NCI-H1417 treated with DMSO at 0.1 percent for 48 hours (cell line): ENCODE results near the gene PEX14.
A peak's percentile ranks its signal among the peaks of the same experiment; 100 is the strongest.
"Not testable (repeated sequence)": the region's sequence is repeated elsewhere in the genome, so short reads cannot be mapped to it uniquely, and the experiment has no call there.

ENCODE experiments used
- DNase-seq: peaks from one replicate; lab custom pipeline; 2025; lab: John Stamatoyannopoulos, UW

Gene PEX14, protein sequence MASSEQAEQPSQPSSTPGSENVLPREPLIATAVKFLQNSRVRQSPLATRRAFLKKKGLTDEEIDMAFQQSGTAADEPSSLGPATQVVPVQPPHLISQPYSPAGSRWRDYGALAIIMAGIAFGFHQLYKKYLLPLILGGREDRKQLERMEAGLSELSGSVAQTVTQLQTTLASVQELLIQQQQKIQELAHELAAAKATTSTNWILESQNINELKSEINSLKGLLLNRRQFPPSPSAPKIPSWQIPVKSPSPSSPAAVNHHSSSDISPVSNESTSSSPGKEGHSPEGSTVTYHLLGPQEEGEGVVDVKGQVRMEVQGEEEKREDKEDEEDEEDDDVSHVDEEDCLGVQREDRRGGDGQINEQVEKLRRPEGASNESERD

GRCh38 chr1:10474613-10475507 is at the start of gene PEX14:
TSS of gene PEX14 (plus strand) at chr1:10474950. CDS start at chr1:10474967, 17 bp downstream.
- DNase-seq, result peak; percentile 63

DNA sequence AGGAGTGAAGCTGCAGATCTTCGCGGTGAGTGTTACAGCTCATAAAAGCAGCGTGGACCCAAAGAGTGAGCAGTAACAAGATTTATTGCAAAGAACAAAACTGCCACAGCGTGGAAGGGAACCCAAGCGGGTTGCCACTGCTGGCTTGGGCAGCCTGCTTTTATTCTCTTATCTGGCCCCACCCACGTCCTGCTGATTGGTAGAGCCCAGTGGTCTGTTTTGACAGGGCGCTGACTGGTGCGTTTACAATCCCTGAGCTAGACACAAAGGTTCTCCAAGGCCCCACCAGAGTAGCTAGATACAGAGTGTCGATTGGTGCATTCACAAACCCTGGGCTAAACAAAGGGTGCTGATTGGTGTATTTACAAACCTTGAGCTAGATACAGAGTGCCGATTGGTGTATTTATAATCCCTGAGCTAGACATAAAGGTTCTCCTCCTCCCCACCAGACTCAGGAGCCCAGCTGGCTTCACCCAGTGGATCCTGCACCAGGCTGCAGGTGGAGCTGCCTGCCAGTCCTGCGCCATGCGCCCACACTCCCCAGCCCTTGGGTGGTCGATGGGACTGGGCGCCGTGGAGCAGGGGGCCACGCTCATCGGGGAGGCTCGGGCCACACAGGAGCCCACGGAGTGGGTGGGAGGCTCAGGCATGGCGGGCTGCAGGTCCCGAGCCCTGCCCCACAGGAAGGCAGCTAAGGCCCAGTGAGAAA is 48.8 kb upstream of the PEX14 start:
- not testable (repeated sequence) for DNase-seq

DNA sequence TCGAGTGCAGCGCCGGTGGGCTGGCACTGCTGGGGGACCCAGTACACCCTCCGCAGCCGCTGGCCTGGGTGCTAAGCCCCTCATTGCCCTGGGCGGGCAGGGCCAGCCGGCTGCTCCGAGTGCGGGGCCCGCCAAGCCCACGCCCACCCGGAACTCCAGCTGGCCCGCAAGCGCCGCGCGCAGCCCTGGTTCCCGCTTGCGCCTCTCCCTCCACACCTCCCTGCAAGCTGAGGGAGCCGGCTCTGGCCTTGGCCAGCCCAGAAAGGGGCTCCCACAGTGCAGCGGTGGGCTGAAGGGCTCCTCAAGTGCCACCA is 48.3 kb upstream of the PEX14 start:
- DNase-seq, result not testable (repeated sequence)

DNA sequence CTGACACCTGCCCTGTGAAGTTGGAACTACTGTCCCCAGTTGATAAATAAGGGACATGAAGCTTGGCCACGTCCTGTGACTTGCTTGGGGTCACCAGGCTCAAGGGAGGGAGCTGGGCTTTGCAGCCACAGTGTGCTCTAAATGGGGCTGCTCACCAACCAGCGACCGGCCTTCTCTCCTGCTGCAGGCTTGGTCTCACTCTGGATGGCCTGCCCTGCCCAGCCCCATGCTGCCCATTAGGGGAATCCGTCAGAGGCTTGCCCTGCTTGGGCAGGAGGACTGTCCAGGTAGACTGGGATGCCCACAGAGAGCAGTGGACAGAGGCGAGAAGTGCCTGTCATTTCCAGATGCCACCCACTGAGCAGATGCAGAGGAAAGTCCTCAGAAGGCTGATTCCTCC is 45.8 kb upstream of the PEX14 start:
- no peak for DNase-seq

DNA sequence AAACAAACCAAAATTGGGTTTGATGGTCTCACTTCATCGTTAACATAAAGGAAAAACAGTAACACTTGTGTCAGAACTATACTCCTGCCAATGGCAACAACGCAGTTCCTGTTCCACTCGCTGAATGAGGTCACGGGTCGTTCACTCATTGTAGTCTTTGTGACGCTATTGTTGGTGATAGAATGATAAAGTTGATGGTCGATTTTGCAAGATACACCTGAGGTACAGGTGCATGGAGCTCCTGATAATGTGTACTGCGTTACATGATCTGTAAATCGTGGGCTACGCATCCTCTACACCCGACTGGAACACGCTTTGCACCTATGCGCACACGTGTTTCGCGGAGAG is 44.9 kb upstream of the PEX14 start:
- no peak for DNase-seq

DNA sequence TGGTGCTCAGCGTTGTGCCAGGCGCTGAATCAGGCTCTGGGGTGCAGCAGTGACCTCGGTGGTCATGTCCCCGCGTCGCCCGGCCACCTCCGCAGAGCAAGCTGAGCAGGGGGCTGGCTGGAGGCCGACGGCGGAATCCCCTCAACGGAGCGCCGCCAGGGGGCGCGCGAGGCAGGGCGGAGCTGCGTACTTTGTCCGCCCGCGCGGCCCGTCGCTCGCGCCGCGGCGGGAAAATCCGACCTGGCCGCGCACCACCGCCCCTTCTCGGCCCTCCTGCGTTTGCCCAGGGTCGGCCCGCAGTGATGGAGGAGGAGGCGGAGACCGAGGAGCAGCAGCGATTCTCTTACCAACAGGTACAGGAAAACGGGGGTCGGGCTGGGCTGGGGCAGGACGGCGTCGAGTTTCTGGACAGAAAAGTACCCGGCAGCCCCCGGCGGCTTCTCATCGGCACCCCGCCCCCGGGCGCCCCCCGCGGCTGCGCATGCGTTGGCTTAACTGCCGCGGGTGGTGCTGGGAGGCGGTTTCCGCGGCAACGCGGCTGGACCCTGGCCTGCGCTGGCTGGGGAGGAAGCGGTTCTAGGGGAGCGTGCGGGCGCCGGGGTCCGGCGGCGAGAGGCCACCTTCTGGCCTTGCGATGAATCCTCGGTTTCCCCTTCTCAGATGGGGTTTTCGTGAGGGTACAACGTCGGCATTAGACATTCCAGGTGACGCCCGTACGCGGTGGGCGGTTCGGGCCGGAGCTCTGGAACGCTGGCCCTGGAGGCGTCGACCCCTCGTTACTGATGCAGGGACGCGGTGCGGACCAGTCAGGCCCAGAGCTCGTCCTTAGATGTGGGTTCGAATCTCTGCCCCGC is 44.3 kb upstream of the PEX14 start, which contains the start of gene CENPS:
Gene CENPS, plus strand, starts transcription at position 218 of the 854 bp plus-strand sequence. Its CDS starts 85 bp downstream, at position 303.
- DNase-seq, result peak; percentile 74

- no peak for DNase-seq
Observed at GRCh38 chr1:10431070-10431730, 43.5 kb upstream of the PEX14 start.

DNA sequence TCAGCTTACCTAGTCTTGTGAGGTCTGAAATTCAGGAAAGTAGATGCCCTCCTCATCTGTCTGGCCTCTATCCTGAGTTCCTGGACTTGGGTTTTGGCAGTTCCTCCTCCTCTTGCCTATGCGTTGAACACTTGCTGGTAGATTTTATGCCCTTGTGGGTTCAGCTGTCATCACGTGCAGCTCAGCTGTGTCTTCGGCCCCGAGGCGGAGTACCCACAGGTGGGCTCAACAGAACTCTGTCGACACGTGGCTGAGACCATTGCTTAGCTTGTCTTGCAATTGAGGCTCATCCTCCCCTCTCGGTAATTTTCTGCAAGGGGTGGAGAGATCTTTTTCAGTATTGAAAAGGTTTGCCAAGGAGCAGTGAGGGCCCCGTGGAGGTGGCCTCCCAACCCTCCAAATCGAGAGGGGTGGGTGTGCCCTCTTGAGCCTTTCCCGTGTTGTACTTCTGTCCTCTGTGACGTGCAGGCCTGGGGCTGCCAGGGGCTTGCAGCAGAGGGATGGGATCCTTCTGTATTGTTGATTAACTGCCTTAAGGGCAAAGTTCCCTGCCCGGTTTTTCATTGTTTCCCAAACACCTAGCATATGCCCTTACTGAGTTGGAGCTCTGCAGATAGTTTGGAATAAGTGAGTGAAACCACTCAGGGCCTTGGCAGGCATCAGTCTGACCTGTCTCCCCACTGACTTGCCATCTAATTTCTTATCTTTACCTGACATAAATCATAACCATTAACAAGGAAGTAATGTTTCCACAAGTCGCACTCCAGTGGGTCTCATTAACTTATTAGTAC is 41.6 kb upstream of the PEX14 start:
- no peak for DNase-seq

DNA sequence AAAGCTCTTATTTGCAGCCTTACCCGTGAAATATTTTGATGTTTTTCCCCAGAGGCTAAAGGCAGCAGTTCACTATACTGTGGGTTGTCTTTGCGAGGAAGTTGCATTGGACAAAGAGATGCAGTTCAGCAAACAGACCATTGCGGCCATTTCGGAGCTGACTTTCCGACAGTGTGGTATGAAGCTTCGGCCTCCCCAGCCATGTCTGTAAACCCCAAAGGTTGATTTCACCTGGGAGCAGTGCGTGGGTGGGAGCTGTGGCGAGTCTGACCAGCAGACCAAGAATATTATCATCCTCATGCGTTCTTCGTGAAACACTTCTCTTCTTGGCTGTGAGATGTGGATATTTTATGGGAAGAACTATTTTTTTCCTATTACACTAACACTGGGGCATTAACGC is 41.0 kb upstream of the PEX14 start:
- no peak for DNase-seq

- no peak for DNase-seq
Observed at GRCh38 chr1:10434590-10434989, 40.2 kb upstream of the PEX14 start.

GRCh38 chr1:10437052-10437451 is 37.7 kb upstream of the PEX14 start:
- no peak for DNase-seq

GRCh38 chr1:10438677-10439163 is 36.0 kb upstream of the PEX14 start:
- no peak for DNase-seq

DNA sequence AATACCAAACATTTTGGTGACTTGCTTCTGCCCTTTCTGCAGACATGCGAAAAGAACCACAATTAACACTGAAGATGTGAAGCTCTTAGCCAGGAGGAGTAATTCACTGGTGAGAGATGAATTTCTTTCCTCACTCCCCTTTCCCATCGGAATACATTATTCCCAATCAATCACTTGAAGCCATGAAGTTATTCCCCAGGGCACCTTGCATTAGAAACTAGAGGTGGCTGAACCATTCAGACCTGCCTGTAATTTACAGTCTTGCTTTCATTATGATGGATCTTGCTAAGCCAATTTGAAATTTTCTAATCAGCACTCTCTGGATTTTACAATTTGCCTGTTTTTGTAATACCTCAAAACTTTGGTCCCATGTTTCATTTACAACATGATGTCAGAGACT is 34.4 kb upstream of the PEX14 start:
- no peak for DNase-seq

- no peak for DNase-seq
Observed at GRCh38 chr1:10440794-10441193, 34.0 kb upstream of the PEX14 start.

GRCh38 chr1:10444248-10444647 is 30.5 kb upstream of the PEX14 start:
- DNase-seq, result no peak

DNA sequence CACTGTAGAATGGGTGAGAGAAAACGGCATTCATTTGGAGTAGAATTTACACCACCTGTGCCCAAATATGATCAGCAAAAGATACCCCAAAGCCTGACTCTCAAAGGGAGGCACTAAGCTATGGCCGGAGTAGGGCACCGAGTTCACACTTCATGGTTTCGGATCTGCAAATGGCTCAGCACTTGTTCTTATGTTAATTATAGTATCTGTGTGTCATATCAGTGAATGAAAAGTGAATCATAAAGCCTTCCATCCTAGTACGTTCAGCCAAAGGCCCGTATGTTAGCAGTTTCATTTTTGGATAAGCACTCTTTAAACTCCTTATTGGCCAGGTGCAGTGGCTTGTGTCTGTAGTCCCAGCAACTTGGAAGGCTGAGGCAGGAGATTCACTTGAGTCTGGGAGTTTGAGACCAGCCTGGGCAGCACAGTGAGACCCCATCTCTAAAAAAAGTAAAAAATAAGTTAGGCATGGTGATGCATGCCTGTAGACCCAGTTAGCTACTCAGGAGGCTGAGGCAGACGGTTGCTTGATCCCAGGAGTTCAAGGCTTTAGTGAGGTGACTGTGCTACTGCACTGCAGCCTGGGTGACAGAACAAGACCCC is 29.9 kb upstream of the PEX14 start:
- no peak for DNase-seq

DNA sequence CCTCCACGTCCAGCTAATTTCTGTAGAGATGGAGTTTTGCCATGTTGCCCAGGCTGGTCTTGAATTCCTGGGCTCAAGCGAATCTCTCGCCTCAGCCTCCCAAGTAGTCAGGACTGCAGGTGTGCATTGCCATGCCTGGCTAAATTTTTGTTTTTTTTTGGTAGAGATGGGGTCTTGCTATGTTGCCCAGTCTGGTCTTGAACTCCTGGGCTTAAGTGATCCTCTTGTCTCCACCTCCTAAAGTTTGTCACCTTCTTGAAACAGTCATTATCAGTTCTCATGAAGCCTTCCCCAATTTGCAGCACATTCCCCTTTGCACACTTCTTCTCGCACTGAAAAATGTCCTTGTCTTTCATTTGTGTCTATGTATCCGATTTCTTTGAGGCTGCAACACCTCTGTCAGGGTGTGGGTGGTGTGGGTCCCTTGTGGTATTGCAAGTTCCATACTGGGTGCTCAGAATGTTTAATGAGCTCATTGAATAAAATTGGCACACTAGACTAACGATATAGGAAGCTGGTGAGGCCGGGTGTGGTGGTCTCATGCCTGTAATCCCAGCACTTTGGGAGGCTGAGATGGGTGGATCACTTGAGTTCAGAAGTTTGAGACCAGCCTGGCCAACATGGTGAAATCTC is 27.8 kb upstream of the PEX14 start:
- no peak for DNase-seq

DNA sequence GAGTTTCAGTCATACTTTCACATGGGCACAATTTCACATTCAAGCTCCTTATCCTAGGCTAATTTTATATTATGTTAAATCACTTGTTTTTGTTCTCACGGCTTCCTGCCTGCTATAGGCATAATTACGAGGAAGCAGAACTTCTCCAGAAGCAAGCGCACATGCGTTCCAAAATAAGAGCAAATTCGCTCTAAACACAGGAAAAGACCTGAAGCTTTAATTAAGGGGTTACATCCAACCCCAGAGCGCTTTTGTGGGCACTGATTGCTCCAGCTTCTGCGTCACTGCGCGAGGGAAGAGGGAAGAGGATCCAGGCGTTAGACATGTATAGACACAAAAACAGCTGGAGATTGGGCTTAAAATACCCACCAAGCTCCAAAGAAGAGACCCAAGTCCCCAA is 25.0 kb upstream of the PEX14 start, which contains the start of gene CORT:
Gene CORT, plus strand, starts transcription at position 281 of the 400 bp plus-strand sequence. CDS start 193 bp downstream, outside the sequence.
- DNase-seq, result no peak
